Activated gamma-delta T cell (primary cell): ENCODE measurements around the gene NR6A1.

Source experiments
- DNase-seq: peaks from one replicate; lab custom pipeline; 2025; lab: John Stamatoyannopoulos, UW
- total RNA-seq, 2 donors: gene quantifications; one replicate each; lab custom pipeline; 2026; lab: John Stamatoyannopoulos, UW

Gene NR6A1
- total RNA-seq, result 0.26 to 1.7 reads per million in 2 donors

- DNase-seq, result peak; percentile 85
Observed at GRCh38 chr9:124771021-124771866, at the start of gene NR6A1. Gene NR6A1 (minus strand): TSS chr9:124771311.

- DNase-seq, result no peak
Observed at GRCh38 chr9:124818431-124819281, 47.5 kb upstream of the NR6A1 start.

GRCh38 chr9:124815601-124816000 lies 44.5 kb upstream of the NR6A1 start:
- no peak for DNase-seq

GRCh38 chr9:124814164-124814535 lies 43.0 kb upstream of the NR6A1 start:
- no peak for DNase-seq

DNA sequence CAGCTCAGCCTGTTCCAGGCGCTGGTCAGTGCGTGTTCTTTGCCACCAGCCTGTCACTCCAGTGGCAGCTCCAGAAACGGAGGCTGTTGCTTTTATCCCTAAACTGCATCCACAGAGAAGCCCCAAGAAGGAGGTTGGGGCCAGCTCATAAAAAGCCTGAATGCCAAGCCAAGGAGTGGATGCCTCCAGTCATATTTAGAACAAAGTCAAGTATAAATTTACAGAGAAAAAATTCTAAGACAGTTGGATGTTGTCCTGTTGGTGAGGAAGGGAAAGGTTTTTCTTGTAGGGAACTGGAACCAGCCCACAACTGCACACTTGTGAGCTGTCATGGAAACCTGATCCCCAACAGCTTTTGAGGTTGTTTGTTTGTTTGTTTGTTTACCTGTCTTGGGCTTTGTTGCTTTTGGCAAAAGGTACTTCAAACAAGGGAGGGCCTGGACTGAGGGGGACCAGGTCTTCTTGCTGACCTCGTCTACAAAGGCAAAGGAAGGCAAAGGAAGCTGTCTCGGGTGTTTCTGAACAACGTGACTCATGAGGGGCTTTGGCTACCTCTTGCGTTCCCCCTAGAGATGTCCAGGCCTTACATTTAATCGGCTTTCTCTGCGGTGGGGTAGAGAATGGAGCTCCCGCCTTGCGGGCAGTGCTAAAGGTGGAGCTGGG lies 42.5 kb upstream of the NR6A1 start:
- no peak for DNase-seq

DNA sequence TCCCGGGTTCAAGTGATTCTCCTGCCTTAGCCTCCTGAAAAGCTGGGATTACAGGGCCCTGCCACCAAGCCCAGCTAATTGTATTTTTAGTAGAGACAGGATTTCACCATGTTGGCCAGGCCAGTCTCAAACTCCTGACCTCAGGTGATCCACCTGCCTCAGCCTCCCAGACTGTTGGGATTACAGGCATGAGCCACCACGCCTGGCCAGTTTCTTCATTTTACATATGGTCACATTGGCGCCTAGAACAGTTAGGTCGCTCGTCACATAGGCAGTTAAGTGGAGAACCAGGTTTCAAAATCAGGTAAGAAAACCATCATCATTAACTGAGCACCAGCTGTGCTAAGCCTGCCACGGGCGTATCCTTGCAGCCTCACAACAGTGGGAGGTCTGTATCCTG lies 41.9 kb upstream of the NR6A1 start:
- no peak for DNase-seq

- no peak for DNase-seq
Observed at GRCh38 chr9:124812441-124812876, 41.3 kb upstream of the NR6A1 start.

DNA sequence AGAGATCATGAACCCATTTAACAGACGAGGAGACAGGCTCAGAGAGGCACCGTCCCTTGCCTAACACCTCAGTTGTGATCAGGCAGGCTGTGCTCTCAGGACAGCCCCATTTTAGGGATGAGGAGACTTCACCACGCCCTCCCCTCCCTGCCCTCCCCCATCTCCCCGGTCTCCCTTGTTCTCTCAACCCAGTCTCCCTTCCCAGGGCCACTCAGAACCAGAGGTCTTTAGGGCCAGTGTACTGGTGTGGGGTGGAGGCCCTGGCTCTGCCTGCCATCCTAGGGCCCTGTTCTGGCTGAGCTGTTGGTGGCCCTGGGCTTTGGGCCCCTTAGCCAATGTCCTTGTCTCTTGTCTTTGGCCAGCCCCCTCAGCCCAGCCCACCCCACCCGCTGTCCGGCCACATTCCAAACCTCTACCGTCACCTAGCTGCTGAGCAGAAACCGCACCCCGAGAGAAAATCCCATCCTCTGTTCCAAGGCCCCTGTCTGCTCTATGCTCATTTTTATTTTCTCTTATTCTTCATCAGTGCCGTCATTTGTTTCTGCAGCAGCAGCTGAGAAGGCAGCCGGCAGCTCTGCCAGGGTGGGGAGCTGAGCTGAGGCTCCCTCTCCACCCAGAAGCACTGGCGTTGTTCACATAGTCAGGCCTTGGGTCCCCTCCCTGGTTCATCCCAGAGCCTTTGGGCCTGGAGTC lies 39.7 kb upstream of the NR6A1 start:
- DNase-seq, result no peak

GRCh38 chr9:124809741-124810500 lies 38.8 kb upstream of the NR6A1 start:
- DNase-seq, result no peak

DNA sequence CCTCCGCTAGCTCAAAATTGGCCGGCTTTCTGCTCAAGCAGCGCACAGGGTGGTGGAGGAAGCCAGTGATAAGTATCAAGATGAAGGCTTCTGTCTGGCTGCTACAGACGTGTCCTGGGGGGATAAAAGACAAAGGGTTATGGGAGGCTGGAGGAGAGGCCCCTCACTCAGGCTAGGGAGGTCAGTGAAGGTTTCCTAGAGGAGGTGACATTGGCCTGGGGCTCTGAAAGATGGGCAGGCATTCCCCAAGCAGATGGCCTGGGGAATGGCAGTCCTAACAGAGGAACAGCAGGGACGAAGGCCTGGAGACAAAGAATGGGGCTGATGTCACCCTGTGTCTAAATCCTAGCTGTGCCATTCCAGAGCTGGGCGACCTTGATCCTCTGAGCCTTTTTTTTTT lies 38.1 kb upstream of the NR6A1 start:
- no peak for DNase-seq

- no peak for DNase-seq
Observed at GRCh38 chr9:124808246-124808956, 37.3 kb upstream of the NR6A1 start.

DNA sequence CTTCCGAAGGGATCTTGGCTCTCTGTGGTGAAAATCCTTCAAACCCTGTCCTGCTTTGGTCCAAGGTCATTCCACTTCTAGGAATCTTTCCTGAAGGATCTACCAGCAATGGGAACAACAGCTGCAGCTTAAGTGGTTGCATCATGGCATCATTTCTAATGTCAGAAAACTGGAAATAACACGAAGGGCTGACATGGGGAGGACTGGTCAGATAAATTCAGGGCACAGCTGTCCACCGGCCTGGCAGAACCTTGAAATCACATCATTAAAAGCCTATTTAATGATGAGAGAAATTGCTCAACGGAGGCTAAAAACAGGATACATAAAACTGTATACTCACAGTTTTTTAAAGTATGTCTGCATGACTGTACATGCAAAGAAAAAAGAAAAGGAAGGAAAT lies 34.1 kb upstream of the NR6A1 start:
- no peak for DNase-seq

DNA sequence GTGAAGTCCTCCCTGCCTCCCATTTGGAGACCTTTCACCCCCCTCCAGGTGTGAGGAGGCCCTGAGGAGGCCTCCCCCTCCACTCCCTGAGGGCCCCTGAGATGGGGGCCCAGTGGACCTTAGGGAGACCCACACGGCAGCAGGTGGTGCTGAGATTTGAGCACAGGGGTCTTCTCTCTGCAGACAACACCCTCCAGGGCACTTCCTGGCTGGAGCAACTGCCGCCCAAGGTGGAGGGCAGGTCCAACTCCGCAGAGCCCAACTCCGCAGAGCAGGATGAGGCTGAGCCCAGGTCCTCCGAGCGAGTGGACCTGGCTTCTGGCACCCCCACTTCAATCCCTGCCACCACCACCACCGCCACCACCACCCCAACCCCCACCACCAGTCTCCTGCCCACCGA lies 32.8 kb upstream of the NR6A1 start:
- DNase-seq, result no peak

GRCh38 chr9:124802426-124802825 lies 31.3 kb upstream of the NR6A1 start:
- DNase-seq, result no peak

- DNase-seq, result no peak
Observed at GRCh38 chr9:124801356-124801755, 30.2 kb upstream of the NR6A1 start.

DNA sequence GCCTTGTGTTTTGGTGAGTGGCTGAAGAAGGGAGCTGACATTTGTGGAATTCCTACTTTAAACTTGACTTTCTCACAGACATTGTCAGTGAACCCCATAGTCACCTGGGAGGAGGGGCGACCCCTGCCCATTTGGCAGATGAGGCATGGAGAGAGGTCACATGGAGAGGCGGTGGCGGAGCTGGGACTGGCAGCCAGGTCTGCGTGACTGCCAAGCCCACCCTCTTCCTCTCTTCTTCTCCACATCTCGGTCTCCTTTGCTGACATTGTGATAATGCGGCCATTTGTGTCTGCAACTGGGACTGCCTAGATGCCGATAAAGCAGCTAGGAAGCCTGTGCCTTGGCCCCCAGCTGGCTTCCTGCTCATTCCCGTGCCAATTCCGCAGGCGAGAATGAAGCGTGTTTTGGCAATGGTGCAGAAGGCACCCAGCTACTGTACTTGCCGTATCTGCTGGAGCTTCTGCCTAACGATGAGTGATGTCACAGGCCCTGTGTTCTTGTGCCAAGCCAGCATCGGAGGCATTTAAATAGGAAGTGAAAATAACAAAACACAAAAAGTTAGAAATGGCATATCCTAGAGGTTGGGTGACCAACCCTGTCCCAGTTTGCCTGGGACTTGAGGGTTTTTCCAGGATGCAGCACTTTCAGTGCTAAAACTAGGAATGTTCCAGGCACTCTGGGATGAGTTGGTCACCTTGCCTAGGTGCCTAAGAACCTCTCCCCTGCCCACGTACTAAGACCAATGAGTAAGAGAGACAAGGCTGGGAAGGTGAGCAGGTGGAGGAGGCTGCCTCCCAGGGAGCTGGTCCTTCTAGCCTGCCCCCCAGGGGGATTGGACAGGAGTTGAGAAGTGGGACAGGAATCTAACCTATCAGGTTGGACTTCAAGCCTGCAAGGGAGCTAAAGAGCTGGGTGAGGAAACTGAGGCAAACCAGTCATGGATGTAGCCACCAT lies 29.5 kb upstream of the NR6A1 start:
- DNase-seq, result no peak

DNA sequence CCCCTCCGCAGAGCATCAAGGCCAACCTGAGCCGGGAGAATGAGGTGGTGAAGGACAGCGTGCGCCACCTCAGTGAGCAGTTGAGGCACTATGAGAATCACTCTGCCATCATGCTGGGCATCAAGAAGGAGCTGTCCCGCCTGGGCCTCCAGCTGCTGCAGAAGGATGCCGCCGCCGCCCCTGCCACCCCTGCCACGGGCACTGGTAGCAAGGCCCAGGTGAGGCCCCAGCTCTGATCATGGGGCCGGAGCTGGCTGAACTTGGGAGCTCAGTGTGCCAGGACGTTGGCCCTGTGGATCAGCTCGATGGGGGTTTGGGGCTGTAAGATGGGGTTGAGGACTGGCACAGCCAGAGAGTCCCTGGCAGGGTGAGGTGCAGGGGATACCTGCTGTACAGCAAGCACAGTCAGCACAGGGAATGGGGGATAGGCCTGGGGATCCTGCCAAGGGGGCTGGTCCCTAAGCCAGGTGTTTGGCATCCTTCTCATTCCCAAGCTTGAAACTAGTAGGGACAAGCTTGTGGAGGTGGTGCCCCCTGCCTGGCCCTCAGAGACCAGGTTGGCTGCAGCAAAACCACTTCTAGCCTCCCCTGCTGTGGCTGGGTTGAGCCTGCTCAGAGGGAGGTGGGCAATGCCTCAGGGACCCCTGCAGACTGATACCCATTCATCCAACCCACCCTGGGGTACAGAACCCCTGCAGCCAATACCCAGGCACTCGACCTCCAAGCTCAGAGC lies 28.3 kb upstream of the NR6A1 start:
- no peak for DNase-seq

GRCh38 chr9:124797343-124798103 lies 26.4 kb upstream of the NR6A1 start:
- no peak for DNase-seq
